GM12878 (cell line): ENCODE measurements around the gene COX5A. TPM values are rescaled to one million over a fixed set of nuclear protein-coding genes. Genes with fewer than 3 reads are reported as not detected.

ENCODE experiments used
- ATAC-seq: fragments of 200-7000 bp; cut with Tn5 transposase; 3 replicates; pipeline ENCODE4 v1.9.1; 2020; ENCODE audit warnings: mild to moderate bottlenecking, moderate library complexity
- BruUV-seq: library from RNA; stranded (reverse); fragments of 400-500 nt; replicated peaks from 2 replicates; lab custom pipeline; 2021; lab: Mats Ljungman, UMichigan
- CTCF ChIA-PET: fragments of 300-600 bp; sonication (Branson Sonifier 250); formaldehyde crosslinking; extraction: SDS; loops from one replicate; lab custom pipeline; 2021; ENCODE audit warnings: inconsistent platforms; lab: Yijun Ruan, JAX
- POLR2A ChIA-PET: fragments of 350-600 bp; formaldehyde crosslinking; extraction: SDS; loops from one replicate; lab custom pipeline; 2021; ENCODE audit warnings: inconsistent platforms; lab: Charles Lee
- RAD21 ChIA-PET: fragments of 300-600 bp; sonication (Branson Sonifier 250); formaldehyde crosslinking; loops from one replicate; lab custom pipeline; 2023; ENCODE audit warnings: antibody characterized with exemption; ENCODE audit not compliant: unreplicated experiment; lab: Charles Lee
- SMC1A ChIA-PET: fragments of 300-600 bp; sonication (Branson Sonifier 250); formaldehyde crosslinking; loops from one replicate; lab custom pipeline; 2023; ENCODE audit not compliant: unreplicated experiment, uncharacterized antibody; lab: Charles Lee
- DNase-seq: peaks from one replicate; pipeline ENCODE4 v3.0.0-alpha.2; 2011; ENCODE audit warnings: low read depth, low spot score
- FAIRE-seq: peaks from 3 replicates; lab custom pipeline; 2011; peaks lifted over from hg19 to GRCh38; lab: Jason Lieb, UNC
- H2AFZ ChIP-seq: 2 replicates; pipeline ENCODE4 v1.6.0; 2011; ENCODE audit warnings: low read depth, low read length, control low read depth; ENCODE audit not compliant: control insufficient read depth
- H3K27ac ChIP-seq: 2 replicates; pipeline ENCODE4 v1.5.1; 2011; ENCODE audit warnings: control low read depth; ENCODE audit not compliant: control insufficient read depth, insufficient read depth
- H3K27me3 ChIP-seq, 2 experiments: replicated peaks in 1 of 2; 2 replicates each; pipeline versions ENCODE4 v1.6.0 to v1.6.1; 2011; ENCODE audit warnings: low read length in 1 of 2; ENCODE audit not compliant: control insufficient read depth in 2 of 2, insufficient read depth in 2 of 2
- H3K36me3 ChIP-seq, 2 experiments: 2 replicates each; pipeline ENCODE4 v1.5.1; 2011; ENCODE audit warnings: low read length in 1 of 2; ENCODE audit not compliant: control insufficient read depth in 2 of 2, insufficient read depth in 2 of 2
- H3K4me1 ChIP-seq: 2 replicates; pipeline ENCODE4 v1.6.1; 2011; ENCODE audit warnings: mild to moderate bottlenecking, low read length, moderate library complexity, mixed read lengths; ENCODE audit not compliant: control insufficient read depth, insufficient read depth
- H3K4me2 ChIP-seq: 2 replicates; pipeline ENCODE4 v1.6.0; 2011; ENCODE audit warnings: control low read depth; ENCODE audit not compliant: control insufficient read depth, insufficient read depth
- H3K4me3 ChIP-seq: fragments of 200-600 bp; sonication (generic); 2 replicates; pipeline ENCODE4 v1.5.1; 2016
- H3K79me2 ChIP-seq: 2 replicates; pipeline ENCODE4 v1.6.0; 2011; ENCODE audit warnings: low read length; ENCODE audit not compliant: control insufficient read depth, insufficient read depth
- H3K9ac ChIP-seq: 2 replicates; pipeline ENCODE4 v1.8.0; 2011; ENCODE audit warnings: low read length, control low read depth, mixed read lengths; ENCODE audit not compliant: control insufficient read depth, insufficient read depth
- H3K9me3 ChIP-seq: replicated peaks from 3 replicates; pipeline ENCODE4 v1.5.1; 2011; ENCODE audit warnings: mild to moderate bottlenecking, low read length; ENCODE audit not compliant: control insufficient read depth, insufficient read depth
- H4K20me1 ChIP-seq: 2 replicates; pipeline ENCODE4 v1.6.0; 2011; ENCODE audit not compliant: control insufficient read depth, insufficient read depth
- SIN3A ChIP-seq: IDR thresholded peaks from 2 replicates; pipeline ENCODE4 v1.6.1; 2012; ENCODE audit warnings: low read depth, low read length, improper control_type of control experiment
- TAF1 ChIP-seq: IDR thresholded peaks from 2 replicates; pipeline ENCODE4 v1.6.1; 2011; ENCODE audit warnings: mild to moderate bottlenecking, low read depth, low read length, borderline replicate concordance
- whole genome bisulfite sequencing: methylation state at CpG from one replicate; pipeline ENCODE4 v1.1.6; 2016; ENCODE audit warnings: low lambda C conversion rate; ENCODE audit not compliant: insufficient replicate concordance, insufficient coverage; ENCODE audit errors: missing lambda C conversion rate; 5-methylcytosine and 5-hydroxymethylcytosine counted together
- in situ Hi-C: fragments of 300-500 bp; cut with MboI; formaldehyde crosslinking; loops from 9 replicates; pipeline ENCODE4 v1.14.3; 2018; ENCODE audit warnings: mixed read lengths
- intact Hi-C: fragments of 100-400 bp; cut with micrococcal nuclease; formaldehyde crosslinking; loops from one replicate; pipeline ENCODE4 v1.14.2; 2022; ENCODE audit not compliant: unreplicated experiment
- polyA plus RNA-seq, 11 experiments: library from polyadenylated mRNA; depleted of rRNA in 4 of 11; unstranded in 6 of 11; stranded (reverse) in 5 of 11; fragments of >200 nt; fragmentation: Nextera tagmentation in 4 of 11; fragmentation: Illumina TruSeq in 1 of 11; extraction: Ambion mirVana in 4 of 11; extraction: Trizol in 1 of 11; gene quantifications; 1 replicate in 1 of 11; 2 replicates in 10 of 11; pipeline versions ENCODE4 v1.2.1 to v1.2.3, GENCODE V29; 2011 to 2016; ENCODE audit warnings: inconsistent platforms in 2 of 11, missing spikeins in 2 of 11, low read depth in 1 of 11
- total RNA-seq, 4 experiments: library from RNA; depleted of rRNA in 3 of 4; stranded (reverse); fragments of >200 nt in 3 of 4; fragmentation: Illumina TruSeq in 1 of 4; extraction: Trizol in 1 of 4; gene quantifications; 2 replicates each; pipeline versions ENCODE4 v1.2.1 to v1.2.3, GENCODE V29; 2013 to 2021
- TF ChIP-seq, protein P1 (sequence below): fragments of 450-650 bp; IDR thresholded peaks from 2 replicates; pipeline ENCODE4 v1.6.1; 2016; ENCODE audit warnings: mild to moderate bottlenecking, moderate library complexity, borderline replicate concordance
- TF ChIP-seq, protein P2 (sequence below): IDR thresholded peaks from 2 replicates; pipeline ENCODE4 v1.6.1; 2012; ENCODE audit warnings: low read depth, low read length, improper control_type of control experiment

Gene COX5A
- total and polyA plus RNA-seq, 10 of the 15 experiments (the other 5 are each of a cell fraction or from before 2014, with no cell fraction given) = 84.5 to 1,218 (median 392) TPM

DNA sequence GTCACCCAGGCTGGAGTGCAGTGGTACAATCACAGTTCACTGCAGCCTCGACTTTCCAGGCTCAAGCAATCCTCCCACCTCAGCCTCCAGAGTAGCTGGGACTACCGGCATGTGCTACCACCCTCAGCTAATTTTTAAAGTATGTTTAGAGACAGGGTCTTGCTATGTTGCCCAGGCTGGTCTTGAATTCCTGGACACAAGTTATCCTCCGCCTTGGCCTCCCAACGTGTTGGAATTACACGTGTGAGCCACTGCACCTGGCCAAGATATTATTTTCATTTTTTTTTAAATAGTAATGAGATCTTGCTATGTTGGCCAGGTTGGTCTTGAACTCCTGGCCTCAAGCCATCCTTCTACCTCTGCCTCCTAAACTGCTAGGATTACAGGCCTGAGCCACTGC, 52.4 kb downstream of the COX5A start:
- FAIRE-seq = no peak

More for the DNA sequence above, 52.4 kb downstream of the COX5A start:
- BruUV-seq = no TSS peak
- Histone ChIP-seq H4K20me1 (no peaks in the 10 kb centered on the region), H3K36me3 (no peaks in the 10 kb centered on the region), H3K4me1 (peaks cover 17% of the 10 kb centered on the region), H3K4me3 (no peak overlapping the region)
- ATAC-seq = no peak
- WGBS = 82% methylated on average over 5 of the region's 5 CpGs
- in situ Hi-C loops = no loop called here
- TF ChIP-seq, protein P1, sequence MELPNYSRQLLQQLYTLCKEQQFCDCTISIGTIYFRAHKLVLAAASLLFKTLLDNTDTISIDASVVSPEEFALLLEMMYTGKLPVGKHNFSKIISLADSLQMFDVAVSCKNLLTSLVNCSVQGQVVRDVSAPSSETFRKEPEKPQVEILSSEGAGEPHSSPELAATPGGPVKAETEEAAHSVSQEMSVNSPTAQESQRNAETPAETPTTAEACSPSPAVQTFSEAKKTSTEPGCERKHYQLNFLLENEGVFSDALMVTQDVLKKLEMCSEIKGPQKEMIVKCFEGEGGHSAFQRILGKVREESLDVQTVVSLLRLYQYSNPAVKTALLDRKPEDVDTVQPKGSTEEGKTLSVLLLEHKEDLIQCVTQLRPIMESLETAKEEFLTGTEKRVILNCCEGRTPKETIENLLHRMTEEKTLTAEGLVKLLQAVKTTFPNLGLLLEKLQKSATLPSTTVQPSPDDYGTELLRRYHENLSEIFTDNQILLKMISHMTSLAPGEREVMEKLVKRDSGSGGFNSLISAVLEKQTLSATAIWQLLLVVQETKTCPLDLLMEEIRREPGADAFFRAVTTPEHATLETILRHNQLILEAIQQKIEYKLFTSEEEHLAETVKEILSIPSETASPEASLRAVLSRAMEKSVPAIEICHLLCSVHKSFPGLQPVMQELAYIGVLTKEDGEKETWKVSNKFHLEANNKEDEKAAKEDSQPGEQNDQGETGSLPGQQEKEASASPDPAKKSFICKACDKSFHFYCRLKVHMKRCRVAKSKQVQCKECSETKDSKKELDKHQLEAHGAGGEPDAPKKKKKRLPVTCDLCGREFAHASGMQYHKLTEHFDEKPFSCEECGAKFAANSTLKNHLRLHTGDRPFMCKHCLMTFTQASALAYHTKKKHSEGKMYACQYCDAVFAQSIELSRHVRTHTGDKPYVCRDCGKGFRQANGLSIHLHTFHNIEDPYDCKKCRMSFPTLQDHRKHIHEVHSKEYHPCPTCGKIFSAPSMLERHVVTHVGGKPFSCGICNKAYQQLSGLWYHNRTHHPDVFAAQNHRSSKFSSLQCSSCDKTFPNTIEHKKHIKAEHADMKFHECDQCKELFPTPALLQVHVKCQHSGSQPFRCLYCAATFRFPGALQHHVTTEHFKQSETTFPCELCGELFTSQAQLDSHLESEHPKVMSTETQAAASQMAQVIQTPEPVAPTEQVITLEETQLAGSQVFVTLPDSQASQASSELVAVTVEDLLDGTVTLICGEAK = no peak
- TF ChIP-seq TAF1 (no peak), SIN3A (no peak)
- TF ChIP-seq, protein P2, sequence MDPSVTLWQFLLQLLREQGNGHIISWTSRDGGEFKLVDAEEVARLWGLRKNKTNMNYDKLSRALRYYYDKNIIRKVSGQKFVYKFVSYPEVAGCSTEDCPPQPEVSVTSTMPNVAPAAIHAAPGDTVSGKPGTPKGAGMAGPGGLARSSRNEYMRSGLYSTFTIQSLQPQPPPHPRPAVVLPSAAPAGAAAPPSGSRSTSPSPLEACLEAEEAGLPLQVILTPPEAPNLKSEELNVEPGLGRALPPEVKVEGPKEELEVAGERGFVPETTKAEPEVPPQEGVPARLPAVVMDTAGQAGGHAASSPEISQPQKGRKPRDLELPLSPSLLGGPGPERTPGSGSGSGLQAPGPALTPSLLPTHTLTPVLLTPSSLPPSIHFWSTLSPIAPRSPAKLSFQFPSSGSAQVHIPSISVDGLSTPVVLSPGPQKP = no peak
- TF ChIP-seq, all 136 proteins: peak for 0
- no peak overlapping the region for H3K9ac ChIP-seq
- CTCF ChIA-PET = interaction anchor here (2.6 to 7.5 kb wide), 3 partner anchors 16 to 117 kb away, joined by 8 to 75 read pairs (median 9); no protein-coding TSS in a partner anchor
- SMC1A ChIA-PET = interaction anchor here (0.6 to 5.0 kb wide), 4 partner anchors 8 to 42 kb away, joined by 3 to 65 read pairs (median 18); no protein-coding TSS in a partner anchor
- no peak overlapping the region for H3K27ac ChIP-seq
- H3K9me3 ChIP-seq = peaks cover 2% of the 10 kb centered on the region; the same call in 1 of the 3 replicates
- RAD21 ChIA-PET = interaction anchor here (3.4 kb wide), 1 partner anchor 16 kb away, joined by 17 read pairs; no protein-coding TSS in a partner anchor
- H3K27me3 ChIP-seq = no peaks in the 10 kb centered on the region
- H3K4me2 ChIP-seq = no peak overlapping the region
- POLR2A ChIA-PET = interaction anchor here (0.6 to 4.0 kb wide), 4 partner anchors 13 to 26 kb away, joined by 3 to 32 read pairs (median 3); no protein-coding TSS in a partner anchor
- intact Hi-C loops = no loop called here
- no peak overlapping the region for H2AFZ ChIP-seq
- peaks cover 6% of the 10 kb centered on the region for H3K79me2 ChIP-seq
- DNase-seq = no peak
